ENCODE results near the gene ZNF789. TPM values are rescaled to one million over a fixed set of nuclear protein-coding genes. Genes with fewer than 3 reads are reported as not detected.

ZNF789 gene
- total RNA-seq, 1 donor from 2014 or later, result 20.2 TPM

GRCh38 chr7:99438573-99439480 is 33.9 kb upstream of the ZNF789 start, which contains the start of the genes CPSF4 and PTCD1:
Gene CPSF4, plus strand, starts transcription at chr7:99438943. Its CDS starts 140 bp downstream, at chr7:99439083.
Gene PTCD1, minus strand, starts transcription at chr7:99438798. Its CDS starts 3,556 bp downstream, at chr7:99435242.
- peak within 1 kb of the TSS; percentile 83 for H3K27ac Mint-ChIP-seq
- DNase-seq (ENCODE audit: low spot score), result peak; percentile 100
- peak within 1 kb of the TSS; percentile 90 for H3K9ac ChIP-seq
- no peak for TF ChIP-seq EZH2 (IDR thresholded peaks at IDR 0.05)
- TF ChIP-seq EZH2phosphoT487 (IDR thresholded peaks at IDR 0.05), result no peak
- TF ChIP-seq CTCF (IDR thresholded peaks at IDR 0.05), result no peak
- H3K27ac ChIP-seq, result peak within 1 kb of the TSS; percentile 86
- peaks cover 20% of the 10 kb centered on the region for H3K4me1 Mint-ChIP-seq
- peaks cover 32% of the 10 kb centered on the region for H4K20me1 ChIP-seq (ENCODE audit: low read depth)
- H3K27me3 ChIP-seq, result no peaks in the 10 kb centered on the region
- H3K36me3 ChIP-seq, result peaks cover 6% of the 10 kb centered on the region
- peaks cover 83% of the 10 kb centered on the region for H3K79me2 ChIP-seq (ENCODE audit: low read depth)
- H3K4me2 ChIP-seq, result peak within 1 kb of the TSS; percentile 77
- H3K27me3 Mint-ChIP-seq (ENCODE audit: insufficient read depth, low read depth), result peaks cover 10% of the 10 kb centered on the region
- no peaks in the 10 kb centered on the region for H3K9me3 Mint-ChIP-seq
- no peaks in the 10 kb centered on the region for H3K9me3 ChIP-seq (ENCODE audit: low read depth)
- H3K4me3 ChIP-seq, result peak within 1 kb of the TSS; percentile 90
- peaks cover 14% of the 10 kb centered on the region for H3K36me3 Mint-ChIP-seq
- peaks cover 13% of the 10 kb centered on the region for H3F3A ChIP-seq (ENCODE audit: low read depth)
- H3K4me1 ChIP-seq, result peaks cover 10% of the 10 kb centered on the region
- peak within 1 kb of the TSS; percentile 99 for H3K4me3 Mint-ChIP-seq
- peak within 1 kb of the TSS; percentile 80 for H2AFZ ChIP-seq (replicated peaks)

GRCh38 chr7:99440195-99440594 is 32.5 kb upstream of the ZNF789 start:
- Mint-ChIP-seq H3K9me3 (no peaks in the 10 kb centered on the region), H3K4me1 (peaks cover 20% of the 10 kb centered on the region), H3K27ac (no peak overlapping the region), H3K27me3 (ENCODE audit: insufficient read depth, low read depth) (peaks cover 7% of the 10 kb centered on the region), H3K4me3 (peak overlapping the region; percentile 99), H3K36me3 (peaks cover 21% of the 10 kb centered on the region)
- no peak overlapping the region for H2AFZ ChIP-seq (replicated peaks)
- peaks cover 84% of the 10 kb centered on the region for H3K79me2 ChIP-seq (ENCODE audit: low read depth)
- H3K27ac ChIP-seq, result no peak overlapping the region
- peaks cover 38% of the 10 kb centered on the region for H4K20me1 ChIP-seq (ENCODE audit: low read depth)
- no peak for DNase-seq (ENCODE audit: low spot score)
- peaks cover 6% of the 10 kb centered on the region for H3K36me3 ChIP-seq
- peak overlapping the region; percentile 90 for H3K4me3 ChIP-seq
- H3K4me2 ChIP-seq, result peak overlapping the region; percentile 77
- H3F3A ChIP-seq (ENCODE audit: low read depth), result peaks cover 18% of the 10 kb centered on the region
- H3K27me3 ChIP-seq, result no peaks in the 10 kb centered on the region
- peaks cover 10% of the 10 kb centered on the region for H3K4me1 ChIP-seq
- no peak for TF ChIP-seq EZH2phosphoT487 (IDR thresholded peaks at IDR 0.05)
- no peaks in the 10 kb centered on the region for H3K9me3 ChIP-seq (ENCODE audit: low read depth)
- peak overlapping the region; percentile 90 for H3K9ac ChIP-seq

- H3K4me2 ChIP-seq, result no peak overlapping the region
- H3K79me2 ChIP-seq (ENCODE audit: low read depth), result peaks cover 27% of the 10 kb centered on the region
- no peak overlapping the region for H3K4me3 ChIP-seq
- no peaks in the 10 kb centered on the region for H3K27me3 ChIP-seq
- no peak overlapping the region for H3K9ac ChIP-seq
- H3K27me3 Mint-ChIP-seq (ENCODE audit: insufficient read depth, low read depth), result no peaks in the 10 kb centered on the region
- peaks cover 16% of the 10 kb centered on the region for H3K36me3 ChIP-seq
- H3K4me1 ChIP-seq, result no peaks in the 10 kb centered on the region
- peaks cover 8% of the 10 kb centered on the region for H3F3A ChIP-seq (ENCODE audit: low read depth)
- no peak overlapping the region for H3K4me3 Mint-ChIP-seq
- no peak for DNase-seq (ENCODE audit: low spot score)
- H3K4me1 Mint-ChIP-seq, result peaks cover 2% of the 10 kb centered on the region
- no peaks in the 10 kb centered on the region for H3K9me3 ChIP-seq (ENCODE audit: low read depth)
- no peak overlapping the region for H3K27ac Mint-ChIP-seq
- no peak for TF ChIP-seq EZH2phosphoT487 (IDR thresholded peaks at IDR 0.05)
- no peaks in the 10 kb centered on the region for H3K9me3 Mint-ChIP-seq
- peaks cover 32% of the 10 kb centered on the region for H3K36me3 Mint-ChIP-seq
- H3K27ac ChIP-seq, result no peak overlapping the region
- no peak overlapping the region for H2AFZ ChIP-seq (replicated peaks)
- H4K20me1 ChIP-seq (ENCODE audit: low read depth), result peaks cover 31% of the 10 kb centered on the region
Measured at GRCh38 chr7:99446096-99446495, 26.6 kb upstream of the ZNF789 start.

- no peaks in the 10 kb centered on the region for H3K27me3 Mint-ChIP-seq (ENCODE audit: insufficient read depth, low read depth)
- no peaks in the 10 kb centered on the region for H3K9me3 Mint-ChIP-seq
- H3K36me3 Mint-ChIP-seq, result peaks cover 27% of the 10 kb centered on the region
- Histone ChIP-seq H3F3A (ENCODE audit: low read depth) (peaks cover 8% of the 10 kb centered on the region), H3K79me2 (ENCODE audit: low read depth) (peaks cover 11% of the 10 kb centered on the region), H2AFZ (replicated peaks) (no peak overlapping the region), H3K27me3 (no peaks in the 10 kb centered on the region), H3K36me3 (peaks cover 13% of the 10 kb centered on the region), H3K4me1 (no peaks in the 10 kb centered on the region), H3K9me3 (ENCODE audit: low read depth) (no peaks in the 10 kb centered on the region), H3K4me2 (no peak overlapping the region), H4K20me1 (ENCODE audit: low read depth) (peaks cover 30% of the 10 kb centered on the region), H3K9ac (no peak overlapping the region), H3K27ac (no peak overlapping the region), H3K4me3 (no peak overlapping the region)
- no peak for DNase-seq (ENCODE audit: low spot score)
- TF ChIP-seq CTCF (IDR thresholded peaks at IDR 0.05), result peak; percentile 6
- TF ChIP-seq EZH2 (IDR thresholded peaks at IDR 0.05), result no peak
- no peak for TF ChIP-seq EZH2phosphoT487 (IDR thresholded peaks at IDR 0.05)
- no peak overlapping the region for H3K4me3 Mint-ChIP-seq
- no peak overlapping the region for H3K27ac Mint-ChIP-seq
- no peaks in the 10 kb centered on the region for H3K4me1 Mint-ChIP-seq
Measured at GRCh38 chr7:99447943-99448342, 24.7 kb upstream of the ZNF789 start.

Measured in neural progenitor cell (in vitro differentiated cells).